ENCODE data around the gene VASH2. TPM values are rescaled to one million over a fixed set of nuclear protein-coding genes. Genes with fewer than 3 reads are reported as not detected.
"Not testable (repeated sequence)": the region's sequence is repeated elsewhere in the genome, so short reads cannot be mapped to it uniquely, and the experiment has no call there.

The VASH2 gene
- total RNA-seq, 1 donor from 2014 or later: 17.3 TPM

DNA sequence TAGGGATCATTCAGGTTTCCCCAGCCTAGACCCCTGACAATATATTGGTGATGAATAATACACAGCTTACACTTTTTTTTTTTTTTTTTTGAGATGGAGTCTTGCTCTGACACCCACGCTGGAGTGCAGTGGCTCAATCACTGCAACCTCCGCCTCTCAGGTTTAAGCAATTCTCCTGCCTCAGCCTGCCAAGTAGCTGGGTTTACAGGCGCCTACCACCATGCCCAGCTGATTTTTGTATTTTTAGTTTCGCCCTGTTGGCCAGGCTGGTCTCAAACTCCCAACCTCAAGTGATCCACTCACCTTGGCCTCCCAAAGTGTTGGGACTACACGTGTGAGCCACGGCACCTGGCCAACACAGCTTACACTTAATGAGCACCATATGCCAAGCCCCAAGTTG, 7.2 kb downstream of the VASH2 start:
- DNase-seq: no peak

DNA sequence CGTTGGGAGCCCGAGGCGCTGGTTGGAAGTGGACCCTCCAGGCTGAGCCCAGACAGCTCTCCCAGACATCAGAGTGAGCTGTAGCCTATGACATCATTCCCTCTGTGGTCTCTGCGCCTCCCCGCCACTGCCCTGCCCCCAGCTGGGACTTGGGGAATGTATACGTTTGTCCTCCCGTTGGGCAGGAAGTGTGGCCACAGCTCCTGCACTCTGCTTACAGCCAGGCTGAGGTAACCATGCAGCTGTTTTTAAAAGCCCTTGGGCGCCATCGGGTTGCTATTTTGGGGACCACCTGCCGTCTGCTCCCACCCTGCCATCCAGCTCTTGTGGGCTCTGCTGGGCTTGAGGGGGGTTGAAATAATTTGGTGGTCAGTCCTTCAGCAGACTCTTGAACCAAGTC, 7.8 kb downstream of the VASH2 start:
- peak; percentile 69 for DNase-seq

DNA sequence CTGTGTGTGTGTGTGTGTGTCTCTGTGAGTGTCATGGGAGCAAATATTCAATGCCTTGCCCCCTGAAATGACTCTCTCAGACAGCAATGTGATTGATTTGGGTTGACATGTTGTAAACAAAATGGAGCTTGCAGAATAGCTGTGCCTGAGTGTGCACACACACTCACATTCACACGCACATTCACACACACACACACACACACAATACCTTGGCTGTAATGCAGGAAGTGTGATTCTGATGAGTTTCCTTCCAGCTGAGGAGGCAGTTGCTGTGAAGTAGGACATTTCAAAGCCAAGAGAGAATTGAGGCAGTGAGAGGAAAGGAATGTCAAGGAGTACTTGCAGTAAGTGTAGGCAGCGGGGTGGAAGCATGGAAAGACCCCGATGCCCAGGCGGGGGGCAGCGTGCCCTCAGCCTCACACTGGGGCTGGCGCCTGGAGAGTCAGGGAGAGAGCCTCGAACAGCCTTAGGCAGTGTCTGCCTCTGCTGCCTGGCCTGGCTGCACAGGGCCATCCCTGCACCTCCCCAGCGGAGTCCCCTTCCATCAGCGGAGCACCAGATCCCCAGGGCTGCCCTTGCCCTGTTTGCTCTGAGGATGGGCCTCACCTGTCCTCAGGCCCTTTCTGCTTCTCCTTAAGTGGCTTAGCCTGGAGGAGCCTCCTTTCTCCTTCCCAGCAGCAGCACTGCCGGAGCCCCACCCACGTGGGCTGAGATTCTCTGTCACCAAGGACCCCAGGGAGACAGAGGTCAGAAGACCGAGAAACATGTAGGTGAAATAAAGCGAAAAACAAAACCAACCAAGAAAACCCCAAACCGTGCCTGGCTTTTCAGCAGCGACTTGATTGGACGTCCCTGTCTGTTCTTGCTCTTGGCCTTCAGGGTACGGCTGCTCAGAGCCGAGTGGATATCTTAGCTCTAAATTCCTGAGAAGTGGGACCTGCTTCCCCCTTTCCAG, 9.2 kb downstream of the VASH2 start:
- DNase-seq: no peak

DNA sequence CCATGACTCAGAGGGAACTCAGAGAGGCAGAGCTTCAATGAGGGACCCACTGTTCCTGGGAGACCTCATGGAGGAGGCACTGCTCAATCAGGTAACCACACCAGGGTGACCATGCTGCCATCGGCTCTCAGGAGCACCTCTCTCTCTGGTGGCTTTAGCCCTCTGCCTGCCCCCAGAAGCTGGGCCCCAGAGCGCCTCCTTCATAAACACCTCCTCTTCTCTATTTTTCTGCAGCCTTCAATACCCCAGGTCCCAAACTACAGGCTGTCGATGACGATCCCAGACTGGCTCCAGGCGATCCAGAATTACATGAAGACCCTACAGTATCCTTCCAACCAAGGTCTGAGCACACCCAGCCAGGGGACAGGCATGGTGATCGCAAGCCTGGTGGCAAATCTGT, 10.6 kb downstream of the VASH2 start:
- DNase-seq: no peak

DNA sequence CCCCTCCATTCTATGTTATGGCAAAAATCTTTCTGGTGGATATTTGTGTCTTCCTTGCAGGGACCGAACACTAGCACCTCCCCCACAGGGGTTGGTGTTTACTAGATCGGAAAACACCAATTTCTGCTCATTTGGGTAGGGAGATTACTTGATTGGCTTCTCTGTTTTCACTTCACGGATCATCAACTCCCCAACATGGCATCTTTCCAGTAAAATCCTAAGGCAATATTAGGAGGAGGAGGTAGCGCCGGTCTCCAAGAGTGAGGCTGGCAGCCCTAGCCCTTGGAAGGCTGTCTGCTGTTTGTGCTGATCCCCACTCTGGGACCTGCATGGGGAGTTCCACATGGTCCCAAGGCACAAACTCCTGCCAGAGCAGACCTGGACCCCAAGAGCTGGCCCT, 12.2 kb downstream of the VASH2 start:
- no peak for DNase-seq

DNA sequence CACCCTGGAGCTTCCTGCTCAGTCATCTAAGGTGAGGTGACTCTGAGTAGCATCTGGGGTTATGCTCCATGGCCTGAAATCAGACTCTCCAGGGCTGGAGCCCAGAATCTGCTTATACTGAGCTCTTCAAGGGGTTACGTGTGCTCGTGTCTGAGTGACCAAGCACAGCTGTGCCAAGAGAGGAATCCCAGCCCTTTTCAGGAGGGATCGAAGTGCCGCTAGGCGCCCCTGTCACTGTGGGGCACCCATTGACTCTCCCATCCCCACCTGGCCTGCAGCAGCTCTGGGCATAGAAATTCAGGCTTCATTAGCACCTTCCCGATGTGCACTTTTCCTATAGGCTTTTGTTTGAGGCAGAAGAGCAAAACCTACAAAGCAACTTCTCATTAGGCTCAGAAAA, 13.8 kb downstream of the VASH2 start:
- no peak for DNase-seq

DNA sequence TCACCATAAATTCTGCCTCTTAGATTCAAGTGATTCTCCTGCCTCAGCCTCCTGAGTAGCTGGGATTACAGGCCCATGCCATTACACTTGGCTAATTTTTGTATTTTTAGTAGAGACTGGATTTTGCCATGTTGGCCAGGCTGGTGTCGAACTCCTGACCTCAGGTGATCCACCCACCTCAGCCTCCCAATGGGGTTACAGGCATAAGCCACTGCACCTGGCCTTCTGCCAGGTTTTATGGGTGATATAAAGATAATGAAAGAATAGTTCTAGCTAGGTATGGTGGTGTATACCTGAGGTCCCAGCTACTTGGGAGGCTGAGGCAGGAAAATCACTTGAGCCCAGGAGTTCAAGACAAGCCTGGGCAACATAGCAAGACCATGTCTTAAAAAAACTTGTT, 14.7 kb downstream of the VASH2 start:
- DNase-seq: not testable (repeated sequence)

DNA sequence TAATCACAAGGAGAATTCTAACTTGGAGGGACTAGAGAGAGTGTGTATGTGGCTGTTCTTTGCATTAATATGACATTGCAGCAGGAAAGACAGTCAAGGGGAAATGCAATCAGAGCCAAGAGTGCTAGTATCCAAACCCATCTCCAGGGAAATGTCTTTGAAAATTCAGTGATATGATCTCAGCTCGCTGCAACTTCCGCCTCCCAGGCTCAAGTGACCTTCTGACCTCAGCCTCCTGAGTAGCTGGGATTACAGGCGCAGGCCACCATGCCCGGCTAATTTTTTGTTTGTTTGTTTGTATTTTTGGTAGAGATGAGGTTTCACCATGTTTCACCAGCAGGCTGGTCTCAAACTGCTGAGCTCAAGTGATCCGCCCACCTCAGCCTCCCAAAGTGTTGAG, 16.3 kb downstream of the VASH2 start:
- DNase-seq: no peak

DNA sequence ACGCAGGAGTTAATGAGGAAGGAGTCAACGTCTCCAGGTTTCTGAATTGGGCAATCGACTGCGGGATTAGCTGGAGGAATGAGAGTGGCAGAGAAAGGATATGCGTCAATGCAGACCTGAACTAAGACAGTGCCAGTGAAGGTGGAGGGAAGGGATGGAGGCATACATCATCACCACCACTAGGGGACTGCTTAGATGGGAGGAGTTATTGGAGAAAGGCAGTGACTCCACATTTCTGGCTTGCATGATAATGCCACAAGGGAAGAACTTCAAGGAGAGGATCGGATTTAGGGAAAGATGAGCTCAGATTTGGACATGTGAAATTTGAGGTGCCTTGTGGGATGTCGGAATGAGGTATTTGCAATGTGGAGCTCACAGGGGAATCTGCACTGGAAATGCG, 17.5 kb downstream of the VASH2 start:
- DNase-seq: peak; percentile 49

DNA sequence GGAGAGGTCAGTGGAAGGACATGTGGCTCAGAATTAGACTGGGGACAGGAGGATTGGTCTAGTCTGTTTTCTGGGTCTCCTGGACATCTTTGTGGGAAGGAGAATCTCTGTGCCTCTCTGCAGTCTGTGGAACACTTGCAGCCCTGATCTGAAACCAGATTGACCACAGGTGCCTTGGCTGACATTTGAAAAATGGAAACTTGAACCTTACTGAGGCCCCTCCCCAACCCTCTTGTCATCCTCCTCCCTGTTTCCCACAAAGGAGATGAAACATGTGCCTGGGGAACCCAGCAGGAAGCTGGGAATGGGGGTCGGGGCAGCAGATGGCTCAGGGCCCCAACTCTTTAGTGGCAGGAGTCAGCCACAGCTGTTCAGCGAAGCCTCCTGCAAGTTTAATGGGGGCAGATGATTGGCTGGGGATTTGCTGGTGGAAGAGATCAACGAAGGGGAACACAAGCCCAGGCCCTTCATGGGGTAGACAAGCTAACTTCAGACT, 18.1 kb downstream of the VASH2 start:
- DNase-seq: peak; percentile 79

DNA sequence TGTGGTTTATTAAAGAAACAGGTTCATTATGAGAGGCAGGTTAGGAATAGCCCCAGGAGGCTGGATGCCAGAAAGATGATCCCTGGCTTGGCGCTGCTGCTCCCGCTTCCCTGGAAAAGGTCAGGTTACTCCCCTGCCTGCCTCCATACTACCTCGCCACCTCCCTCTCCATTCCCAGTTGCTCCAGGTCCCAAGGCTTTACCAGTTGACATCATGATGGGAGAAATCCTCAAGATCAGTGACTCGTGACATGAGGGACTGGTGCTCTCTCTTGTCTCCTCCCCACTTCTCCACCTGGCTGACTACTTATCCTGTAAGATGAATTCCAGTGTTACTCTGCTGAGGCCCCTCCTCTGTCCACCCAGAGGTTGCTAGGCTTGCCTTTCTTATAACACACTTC, 19.7 kb downstream of the VASH2 start:
- DNase-seq: no peak

DNA sequence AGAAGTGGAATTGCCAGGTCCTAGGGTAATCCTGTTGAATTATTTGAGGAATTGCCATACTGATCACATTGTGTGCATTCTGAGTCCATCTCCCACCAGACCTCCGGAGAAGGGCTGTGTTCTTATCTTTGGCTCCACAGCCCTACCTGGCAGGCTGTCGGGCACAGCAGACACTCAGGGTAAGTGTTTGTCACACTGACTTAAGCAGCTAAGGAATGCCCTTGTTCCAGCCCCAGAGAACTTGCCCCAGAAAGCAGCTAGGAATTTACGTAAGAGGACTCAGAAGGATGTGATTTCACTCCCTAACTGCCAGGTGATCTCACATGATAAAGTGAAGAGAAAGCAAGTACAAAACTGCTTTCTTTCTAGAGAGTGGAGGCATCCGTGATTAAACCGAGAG, 21.0 kb downstream of the VASH2 start:
- no peak for DNase-seq

DNA sequence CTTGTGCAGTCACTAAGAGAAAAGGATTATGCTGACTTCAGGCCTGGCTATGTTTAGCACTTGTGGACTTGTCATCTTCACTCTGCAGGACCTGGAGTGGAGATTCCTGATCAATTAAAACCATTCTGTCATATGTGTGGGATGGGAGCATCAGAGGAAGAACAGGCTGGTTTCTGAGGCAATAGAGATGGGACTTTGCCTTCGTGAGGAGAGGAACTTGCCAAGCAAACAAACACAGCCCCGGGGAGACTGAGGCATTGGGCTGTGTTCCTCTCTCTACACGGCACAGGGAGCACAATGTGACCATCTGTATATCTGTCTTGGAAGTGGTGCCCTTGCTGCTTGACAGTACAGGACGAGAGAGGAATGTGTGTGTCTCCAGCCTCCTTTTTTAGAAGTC, 23.1 kb downstream of the VASH2 start:
- no peak for DNase-seq

DNA sequence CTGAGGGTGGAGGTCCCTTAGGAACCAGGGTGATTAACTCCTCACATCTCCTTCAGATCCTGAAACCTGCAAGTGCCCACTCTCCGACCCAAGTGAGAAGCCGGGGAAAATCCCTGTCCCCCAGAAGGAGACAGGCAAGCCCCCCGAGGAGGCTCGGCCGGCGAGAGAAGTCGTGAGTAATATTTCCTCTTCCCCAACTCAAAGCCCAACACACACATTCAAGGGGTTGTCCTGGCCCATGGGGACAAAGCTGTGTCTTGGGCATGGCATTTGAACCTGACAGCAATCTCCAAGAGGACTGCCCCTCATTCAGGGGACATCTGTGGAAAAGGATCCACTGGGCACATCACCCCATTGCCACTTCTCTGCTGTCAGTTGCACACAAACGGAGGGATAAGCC, 23.6 kb downstream of the VASH2 start:
- DNase-seq: no peak

DNA sequence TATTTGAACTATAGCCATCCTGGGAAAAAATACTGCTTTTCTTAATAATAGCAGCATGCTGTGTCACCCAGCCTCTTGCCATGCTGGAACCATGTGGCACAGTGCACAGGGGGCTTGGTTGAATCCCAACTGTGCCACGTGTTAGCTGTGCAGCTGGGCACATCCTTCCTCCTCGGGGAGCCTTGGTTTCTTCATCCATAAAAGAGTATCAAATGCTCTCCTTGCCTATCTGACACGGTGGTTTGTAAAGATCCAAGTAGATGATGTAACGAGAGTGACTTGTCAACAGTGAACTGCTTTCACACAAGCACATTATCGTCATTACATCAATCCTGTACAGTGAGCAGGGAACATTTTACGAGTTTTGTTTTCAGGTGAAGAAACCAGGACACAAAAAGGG, 24.4 kb downstream of the VASH2 start:
- peak; percentile 54 for DNase-seq

DNA sequence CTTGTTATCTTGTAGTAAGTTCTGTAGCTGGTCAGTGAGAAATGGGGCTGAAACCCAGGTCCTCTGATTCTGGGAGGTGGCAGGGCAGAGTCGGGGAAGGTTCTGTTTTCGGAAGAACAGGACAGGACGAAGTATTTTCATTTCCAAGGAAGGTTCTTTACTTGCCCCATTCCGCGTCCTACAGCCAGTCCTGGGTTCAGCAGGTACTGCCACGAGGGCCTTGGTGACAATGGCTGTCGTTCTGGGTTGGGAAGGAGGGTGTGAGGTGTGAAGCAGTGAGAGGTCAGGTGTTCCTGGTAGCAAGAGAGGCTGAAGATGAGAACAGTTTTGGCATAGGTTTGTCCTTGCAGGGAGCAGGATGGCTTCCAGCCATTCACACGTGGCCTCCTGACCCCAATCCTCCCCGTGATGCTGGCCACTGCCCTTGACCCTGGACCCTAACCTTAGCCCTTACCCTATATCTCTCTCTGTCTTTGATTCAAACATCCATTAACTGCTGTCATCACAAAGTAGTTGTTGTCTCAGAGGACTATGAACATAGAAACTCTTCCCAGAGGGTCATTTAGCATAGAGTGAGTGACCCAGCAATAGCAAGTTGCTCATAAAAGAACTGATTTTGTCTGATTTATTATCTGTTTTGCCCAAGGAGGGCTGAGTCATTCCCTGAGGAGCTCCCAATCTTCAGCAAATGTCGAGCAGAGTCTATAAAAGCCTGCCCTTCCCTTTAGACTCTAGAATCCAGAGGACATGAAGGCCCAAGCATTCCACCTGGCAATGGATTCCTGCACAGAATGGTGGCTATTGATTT, 25.0 kb downstream of the VASH2 start:
- no peak for DNase-seq

DNA sequence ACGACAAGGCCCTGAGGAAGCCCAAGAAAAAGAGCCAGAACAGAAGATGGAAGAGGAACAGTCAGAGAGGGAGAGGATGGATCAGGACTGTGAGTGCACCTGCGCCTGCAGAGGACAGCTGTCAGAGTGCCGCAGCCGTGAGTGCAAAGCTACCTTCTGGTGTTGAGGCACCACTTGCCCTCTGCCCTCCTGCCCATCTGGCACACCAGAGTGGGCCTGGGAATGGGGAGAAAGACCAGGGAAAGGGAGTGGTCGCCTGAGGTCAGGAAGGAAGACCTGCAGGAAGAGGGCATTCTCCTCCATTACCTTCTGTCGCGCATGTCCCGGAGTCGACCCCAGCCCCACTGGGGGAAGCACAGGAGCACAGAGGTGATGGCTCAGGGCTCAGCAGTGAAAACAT, 26.2 kb downstream of the VASH2 start:
- DNase-seq: no peak

DNA sequence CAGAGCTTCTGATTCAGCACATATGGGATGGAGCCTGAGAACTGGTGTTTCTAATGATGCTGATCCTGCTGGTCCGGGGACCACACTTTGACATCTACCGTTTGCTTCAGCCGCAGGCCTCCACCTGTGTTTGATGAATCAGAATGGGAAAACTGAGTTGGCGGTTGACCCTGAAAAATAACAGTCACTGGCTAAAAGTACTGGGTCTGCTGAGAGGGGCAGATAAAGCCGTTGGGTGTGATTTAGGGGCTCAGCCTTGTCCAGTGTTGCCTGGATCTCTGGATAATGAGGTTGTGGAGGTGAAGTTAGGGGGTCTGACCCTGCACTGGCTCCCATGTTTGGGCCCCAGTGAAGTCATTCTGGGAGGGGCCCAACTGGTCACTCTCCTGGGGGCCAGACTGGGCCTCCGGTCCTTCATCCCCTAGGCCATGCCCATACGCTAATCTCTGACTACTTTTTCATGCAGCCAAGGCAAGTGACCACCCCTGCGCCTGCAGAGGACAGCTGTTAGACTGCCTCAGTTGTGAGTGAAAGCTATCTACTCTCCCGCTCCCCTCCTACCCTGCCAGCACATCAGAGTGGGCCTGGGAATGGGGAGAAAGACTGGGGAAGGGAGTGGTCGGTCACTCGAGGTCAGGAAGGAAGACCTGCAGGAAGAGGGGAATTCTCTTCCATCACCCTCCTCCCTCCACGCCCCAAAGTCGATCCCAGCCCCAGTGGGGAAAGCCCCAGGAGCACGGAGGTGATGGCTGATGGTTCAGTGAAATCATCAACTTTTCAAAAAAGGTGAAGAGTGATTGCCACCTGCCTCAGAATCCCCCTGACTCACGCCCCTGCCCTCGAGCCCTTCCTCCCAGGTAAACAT, 27.7 kb downstream of the VASH2 start:
- no peak for DNase-seq

DNA sequence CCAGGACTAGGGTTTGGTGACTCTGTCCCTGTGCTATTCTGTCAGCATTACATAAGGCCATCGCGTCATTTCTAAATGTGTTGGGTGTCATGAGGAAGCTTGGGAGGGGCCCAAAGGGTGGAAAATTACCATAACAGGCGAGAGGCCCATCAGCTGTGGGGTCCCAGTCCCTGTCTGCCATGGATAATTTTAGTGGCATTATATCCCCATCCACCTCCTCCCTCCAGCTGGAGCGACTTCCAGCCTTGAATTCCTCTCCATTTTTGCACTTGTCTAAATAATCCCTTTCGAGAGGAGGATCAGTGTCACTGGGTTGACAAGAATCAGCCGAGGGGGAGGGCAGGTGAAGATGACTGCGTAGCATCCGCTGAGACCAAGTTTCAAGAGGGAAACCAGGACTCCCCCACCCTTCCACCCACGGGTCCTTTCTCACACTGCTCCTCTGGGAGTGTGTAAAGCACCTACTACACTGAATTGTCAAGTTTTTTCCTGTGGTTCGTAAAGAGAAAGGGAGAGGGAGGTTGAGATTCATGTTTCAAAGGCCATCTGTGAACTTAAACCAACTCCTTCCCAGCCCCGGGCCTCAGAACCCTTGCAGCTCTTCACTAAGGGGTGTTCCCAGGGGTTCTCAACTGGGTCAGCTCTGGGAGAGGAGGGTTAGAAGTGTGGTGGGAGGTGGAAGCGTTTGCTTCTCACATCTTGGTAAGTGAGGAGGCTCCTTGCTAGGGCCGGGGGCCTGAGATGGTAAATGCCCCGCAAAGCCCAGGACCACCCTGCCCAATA, 29.2 kb downstream of the VASH2 start:
- peak; percentile 97 for DNase-seq

DNA sequence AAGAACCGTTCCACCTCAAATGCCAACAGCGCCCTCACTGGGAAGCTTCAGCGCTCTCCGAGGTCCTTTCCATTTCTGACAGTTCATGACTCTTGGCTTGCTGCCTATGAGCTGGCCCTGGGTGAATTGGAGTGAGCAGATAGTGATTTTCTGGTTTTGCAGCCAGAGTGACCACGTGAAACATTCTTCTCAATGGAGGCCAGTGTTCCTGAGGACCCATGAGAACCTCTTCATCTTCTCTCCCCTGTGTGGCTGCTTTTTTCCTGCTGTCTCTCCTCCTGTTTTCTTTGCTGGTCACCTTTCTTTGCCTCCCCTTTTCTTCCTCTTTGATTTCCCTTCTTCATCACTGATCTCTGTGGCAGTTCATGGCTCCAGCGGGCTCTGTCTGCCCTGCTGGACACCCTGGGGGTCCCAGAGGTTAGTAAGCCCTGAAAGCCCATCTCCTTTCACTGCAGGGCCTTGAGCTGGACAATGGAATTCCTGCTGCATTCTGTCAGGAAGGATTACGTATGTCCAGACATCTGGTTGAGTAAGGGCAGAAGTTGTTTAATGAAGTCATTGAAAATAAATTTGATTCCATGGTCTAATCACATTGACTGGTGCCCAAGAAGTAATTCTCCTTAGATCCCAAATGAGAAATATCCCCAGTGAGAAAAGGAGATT, 29.9 kb downstream of the VASH2 start:
- DNase-seq: peak; percentile 44

DNA sequence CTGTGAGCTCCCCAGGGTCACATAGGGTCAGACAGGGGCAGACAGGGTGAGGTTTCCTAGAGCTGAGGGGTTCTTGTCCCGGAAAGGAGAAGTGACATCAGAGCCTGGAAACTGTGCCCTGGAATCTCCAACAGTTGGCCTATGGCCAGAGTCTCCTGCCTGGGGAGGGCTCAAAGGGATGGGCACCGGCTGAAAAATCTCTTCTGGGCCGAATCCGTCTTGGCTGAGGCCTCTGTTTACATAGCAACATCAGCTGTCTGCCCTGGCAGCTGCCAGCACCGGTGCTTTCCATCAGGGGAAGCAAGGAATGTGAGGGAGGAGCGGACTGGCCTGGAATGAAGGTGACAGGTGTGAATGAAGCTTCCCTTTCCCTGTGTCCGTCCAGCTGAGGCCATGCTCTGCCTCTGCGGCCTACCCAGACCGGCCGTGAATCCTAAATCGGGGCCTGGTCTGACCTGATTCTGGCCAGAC, 30.7 kb downstream of the VASH2 start:
- peak; percentile 96 for DNase-seq

Measured in tongue (tissue), 2 donors.